NT2/D1 (cell line): ENCODE measurements around the gene FUBP3.

Experiments
- YY1 ChIP-seq: IDR thresholded peaks from 2 replicates; pipeline ENCODE4 v1.6.1; 2011; ENCODE audit not compliant: insufficient read length, insufficient read depth
- ZNF274 ChIP-seq: IDR thresholded peaks from 2 replicates; pipeline ENCODE4 v1.6.1; 2011; ENCODE audit warnings: mild to moderate bottlenecking, low read depth, low read length

DNA sequence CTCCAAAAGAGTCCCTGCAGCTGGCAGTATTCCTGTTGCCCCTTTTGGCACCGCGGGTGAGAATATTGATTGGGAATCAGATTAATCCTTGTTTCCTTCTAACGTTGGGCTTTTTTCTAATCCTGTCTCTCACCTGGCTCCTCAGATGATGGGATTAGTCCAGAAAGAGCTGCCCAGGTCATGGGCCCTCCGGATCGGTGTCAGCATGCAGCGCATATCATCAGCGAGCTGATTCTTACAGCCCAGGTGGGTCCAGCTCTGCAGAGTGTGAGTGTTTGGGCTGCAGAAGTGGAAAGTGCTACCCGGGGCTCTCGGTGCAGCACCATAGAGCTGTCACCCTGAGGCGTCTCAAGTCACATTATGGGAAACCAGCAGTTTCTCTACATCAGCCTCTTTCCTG is 44.1 kb downstream of the FUBP3 start:
- no peak for TF ChIP-seq YY1
- TF ChIP-seq ZNF274: no peak
